ENCODE measurements around the gene HOMER3. TPM values are rescaled to one million over a fixed set of nuclear protein-coding genes. Genes with fewer than 3 reads are reported as not detected.

HOMER3 gene
- total and polyA plus RNA-seq, 10 of the 15 experiments (the other 5 are each of a cell fraction or from before 2014, with no cell fraction given) = 0.18 to 10.6 (median 0.50) TPM; not detected in 2

- TF ChIP-seq ZBED1 (IDR thresholded peaks at IDR 0.05; ENCODE audit: borderline replicate concordance) (no peak), RAD21 (IDR thresholded peaks at IDR 0.05; ENCODE audit: insufficient read depth, low read depth, low read length) (no peak), TCF3 (IDR thresholded peaks at IDR 0.05; ENCODE audit: borderline replicate concordance, insufficient read depth, low read depth, low read length) (no peak), SREBF2 (IDR thresholded peaks at IDR 0.05; ENCODE audit: low read length) (no peak), HCFC1 (IDR thresholded peaks at IDR 0.05; ENCODE audit: low read length) (no peak)
- TF ChIP-seq, protein P1, sequence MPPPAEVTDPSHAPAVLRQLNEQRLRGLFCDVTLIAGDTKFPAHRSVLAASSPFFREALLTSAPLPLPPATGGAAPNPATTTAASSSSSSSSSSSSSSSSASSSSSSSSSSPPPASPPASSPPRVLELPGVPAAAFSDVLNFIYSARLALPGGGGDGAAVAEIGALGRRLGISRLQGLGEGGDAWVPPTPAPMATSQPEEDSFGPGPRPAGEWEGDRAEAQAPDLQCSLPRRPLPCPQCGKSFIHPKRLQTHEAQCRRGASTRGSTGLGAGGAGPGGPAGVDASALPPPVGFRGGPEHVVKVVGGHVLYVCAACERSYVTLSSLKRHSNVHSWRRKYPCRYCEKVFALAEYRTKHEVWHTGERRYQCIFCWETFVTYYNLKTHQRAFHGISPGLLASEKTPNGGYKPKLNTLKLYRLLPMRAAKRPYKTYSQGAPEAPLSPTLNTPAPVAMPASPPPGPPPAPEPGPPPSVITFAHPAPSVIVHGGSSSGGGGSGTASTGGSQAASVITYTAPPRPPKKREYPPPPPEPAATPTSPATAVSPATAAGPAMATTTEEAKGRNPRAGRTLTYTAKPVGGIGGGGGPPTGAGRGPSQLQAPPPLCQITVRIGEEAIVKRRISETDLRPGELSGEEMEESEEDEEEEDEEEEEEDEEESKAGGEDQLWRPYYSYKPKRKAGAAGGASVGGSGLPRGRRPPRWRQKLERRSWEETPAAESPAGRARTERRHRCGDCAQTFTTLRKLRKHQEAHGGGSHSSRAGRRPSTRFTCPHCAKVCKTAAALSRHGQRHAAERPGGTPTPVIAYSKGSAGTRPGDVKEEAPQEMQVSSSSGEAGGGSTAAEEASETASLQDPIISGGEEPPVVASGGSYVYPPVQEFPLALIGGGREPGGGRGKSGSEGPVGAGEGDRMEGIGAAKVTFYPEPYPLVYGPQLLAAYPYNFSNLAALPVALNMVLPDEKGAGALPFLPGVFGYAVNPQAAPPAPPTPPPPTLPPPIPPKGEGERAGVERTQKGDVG (CRISPR knock-in tag; IDR thresholded peaks at IDR 0.05) = no peak
These were observed 5.3 kb upstream of the HOMER3 start (continued) for GRCh38 chr19:18946335-18946734.

- Histone ChIP-seq H3K4me2 (ENCODE audit: control insufficient read depth, insufficient read depth) (no peak overlapping the region), H3K79me2 (ENCODE audit: control insufficient read depth, insufficient read depth, low read length) (no peaks in the 10 kb centered on the region), H3K9ac (ENCODE audit: control insufficient read depth, insufficient read depth, low read length) (no peak overlapping the region), H4K20me1 (ENCODE audit: control insufficient read depth, insufficient read depth) (no peaks in the 10 kb centered on the region), H3K9me3 (replicated peaks; ENCODE audit: control insufficient read depth, insufficient read depth, low read length) (no peaks in the 10 kb centered on the region), H3K4me1 (ENCODE audit: control insufficient read depth, insufficient read depth, low read length) (peaks cover 14% of the 10 kb centered on the region), H3K36me3 (ENCODE audit: control insufficient read depth in 2 of 2, insufficient read depth in 2 of 2, low read length in 1 of 2) (no peaks in the 10 kb centered on the region), H2AFZ (ENCODE audit: control insufficient read depth, low read depth, low read length) (no peak overlapping the region), H3K27ac (ENCODE audit: control insufficient read depth, insufficient read depth) (no peak overlapping the region), H3K4me3 (no peak overlapping the region), H3K27me3 (replicated peaks in 1 of 2; ENCODE audit: control insufficient read depth in 2 of 2, insufficient read depth in 2 of 2, low read length in 1 of 2) (peaks cover 1 to 2% of the 10 kb centered on the region in 2 experiments; a peak in 3 of 4 replicates)
- in situ Hi-C loops (cut with MboI) = no loop called here
- POLR2A ChIA-PET = no interaction called here
- BruUV-seq (replicated peaks) = no TSS peak
- SMC1A ChIA-PET (ENCODE audit: uncharacterized antibody, unreplicated experiment) = interaction anchor here (1.6 kb wide), 1 partner anchor 26 kb away, joined by 8 read pairs; the partner anchor contains the start of genes COPE and DDX49
- TF ChIP-seq SUZ12 (IDR thresholded peaks at IDR 0.05; ENCODE audit: unreplicated experiment) (no peak), MYB (IDR thresholded peaks at IDR 0.05; ENCODE audit: borderline replicate concordance, low read depth, low read length) (no peak), IKZF2 (IDR thresholded peaks at IDR 0.05) (no peak), NFYA (IDR thresholded peaks at IDR 0.05; ENCODE audit: borderline replicate concordance, low read depth, low read length) (no peak)
- TF ChIP-seq, protein P2, sequence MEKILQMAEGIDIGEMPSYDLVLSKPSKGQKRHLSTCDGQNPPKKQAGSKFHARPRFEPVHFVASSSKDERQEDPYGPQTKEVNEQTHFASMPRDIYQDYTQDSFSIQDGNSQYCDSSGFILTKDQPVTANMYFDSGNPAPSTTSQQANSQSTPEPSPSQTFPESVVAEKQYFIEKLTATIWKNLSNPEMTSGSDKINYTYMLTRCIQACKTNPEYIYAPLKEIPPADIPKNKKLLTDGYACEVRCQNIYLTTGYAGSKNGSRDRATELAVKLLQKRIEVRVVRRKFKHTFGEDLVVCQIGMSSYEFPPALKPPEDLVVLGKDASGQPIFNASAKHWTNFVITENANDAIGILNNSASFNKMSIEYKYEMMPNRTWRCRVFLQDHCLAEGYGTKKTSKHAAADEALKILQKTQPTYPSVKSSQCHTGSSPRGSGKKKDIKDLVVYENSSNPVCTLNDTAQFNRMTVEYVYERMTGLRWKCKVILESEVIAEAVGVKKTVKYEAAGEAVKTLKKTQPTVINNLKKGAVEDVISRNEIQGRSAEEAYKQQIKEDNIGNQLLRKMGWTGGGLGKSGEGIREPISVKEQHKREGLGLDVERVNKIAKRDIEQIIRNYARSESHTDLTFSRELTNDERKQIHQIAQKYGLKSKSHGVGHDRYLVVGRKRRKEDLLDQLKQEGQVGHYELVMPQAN (conservative IDR thresholded peaks at IDR 0.05) = no peak
- TF ChIP-seq, protein P3, sequence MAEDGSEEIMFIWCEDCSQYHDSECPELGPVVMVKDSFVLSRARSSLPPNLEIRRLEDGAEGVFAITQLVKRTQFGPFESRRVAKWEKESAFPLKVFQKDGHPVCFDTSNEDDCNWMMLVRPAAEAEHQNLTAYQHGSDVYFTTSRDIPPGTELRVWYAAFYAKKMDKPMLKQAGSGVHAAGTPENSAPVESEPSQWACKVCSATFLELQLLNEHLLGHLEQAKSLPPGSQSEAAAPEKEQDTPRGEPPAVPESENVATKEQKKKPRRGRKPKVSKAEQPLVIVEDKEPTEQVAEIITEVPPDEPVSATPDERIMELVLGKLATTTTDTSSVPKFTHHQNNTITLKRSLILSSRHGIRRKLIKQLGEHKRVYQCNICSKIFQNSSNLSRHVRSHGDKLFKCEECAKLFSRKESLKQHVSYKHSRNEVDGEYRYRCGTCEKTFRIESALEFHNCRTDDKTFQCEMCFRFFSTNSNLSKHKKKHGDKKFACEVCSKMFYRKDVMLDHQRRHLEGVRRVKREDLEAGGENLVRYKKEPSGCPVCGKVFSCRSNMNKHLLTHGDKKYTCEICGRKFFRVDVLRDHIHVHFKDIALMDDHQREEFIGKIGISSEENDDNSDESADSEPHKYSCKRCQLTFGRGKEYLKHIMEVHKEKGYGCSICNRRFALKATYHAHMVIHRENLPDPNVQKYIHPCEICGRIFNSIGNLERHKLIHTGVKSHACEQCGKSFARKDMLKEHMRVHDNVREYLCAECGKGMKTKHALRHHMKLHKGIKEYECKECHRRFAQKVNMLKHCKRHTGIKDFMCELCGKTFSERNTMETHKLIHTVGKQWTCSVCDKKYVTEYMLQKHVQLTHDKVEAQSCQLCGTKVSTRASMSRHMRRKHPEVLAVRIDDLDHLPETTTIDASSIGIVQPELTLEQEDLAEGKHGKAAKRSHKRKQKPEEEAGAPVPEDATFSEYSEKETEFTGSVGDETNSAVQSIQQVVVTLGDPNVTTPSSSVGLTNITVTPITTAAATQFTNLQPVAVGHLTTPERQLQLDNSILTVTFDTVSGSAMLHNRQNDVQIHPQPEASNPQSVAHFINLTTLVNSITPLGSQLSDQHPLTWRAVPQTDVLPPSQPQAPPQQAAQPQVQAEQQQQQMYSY (CRISPR knock-in tag; IDR thresholded peaks at IDR 0.05) = no peak
- DNase-seq (ENCODE audit: low read depth, low spot score) (no peak), ATAC-seq (no peak), FAIRE-seq (no peak)
- 80% methylated on average over 9 of the region's 9 CpGs for WGBS (ENCODE audit: insufficient coverage, insufficient replicate concordance, low lambda C conversion rate, missing lambda C conversion rate)
- CTCF ChIA-PET = no interaction called here
- RAD21 ChIA-PET (ENCODE audit: unreplicated experiment) = interaction anchor here (1.0 kb wide), 1 partner anchor 21 kb away, joined by 3 read pairs; no protein-coding TSS in a partner anchor
- intact Hi-C loops (cut with micrococcal nuclease; ENCODE audit: unreplicated experiment) = no loop called here
These were observed 4.3 kb upstream of the HOMER3 start for GRCh38 chr19:18945297-18945696.

All from GM12878 (cell line).